K562 (cell line): ENCODE data around the gene EML1. TPM values are rescaled to one million over a fixed set of nuclear protein-coding genes. Genes with fewer than 3 reads are reported as not detected.

ENCODE experiments used
- ATAC-seq: fragments of 200-7000 bp; cut with Tn5 transposase; 3 replicates; pipeline ENCODE4 v1.9.1; 2020; ENCODE audit warnings: moderate library complexity
- BruUV-seq: library from RNA; stranded (reverse); fragments of 400-500 nt; replicated peaks from 2 replicates; lab custom pipeline; 2021; lab: Mats Ljungman, UMichigan
- CTCF ChIA-PET: fragments of 300-600 bp; formaldehyde crosslinking; extraction: SDS; loops from one replicate; lab custom pipeline; 2021; ENCODE audit warnings: low intra/inter-chr PET ratio; lab: Yijun Ruan, JAX
- POLR2A ChIA-PET: fragments of 300-600, 350-650 bp; sonication (Branson Sonifier 250); formaldehyde crosslinking; extraction: SDS; loops from one replicate; lab custom pipeline; 2021; ENCODE audit warnings: antibody characterized with exemption, inconsistent platforms; lab: Yijun Ruan, JAX
- DNase-seq, 4 experiments: peaks; one replicate each; pipeline versions ENCODE4 v3.0.0 to v3.0.0-alpha.2; 2011 to 2018; ENCODE audit warnings: low spot score in 3 of 4, mixed read lengths in 3 of 4; ENCODE audit errors: extremely low read depth in 1 of 4
- FAIRE-seq: peaks from 2 replicates; lab custom pipeline; 2011; peaks lifted over from hg19 to GRCh38; lab: Jason Lieb, UNC
- H2AFZ ChIP-seq: 2 replicates; pipeline ENCODE4 v1.6.0; 2011; ENCODE audit warnings: low read depth, low read length, control low read depth, inconsistent platforms
- H3K27ac ChIP-seq: fragments of 200-600 bp; 3 replicates; pipeline ENCODE4 v1.8.0; 2011; ENCODE audit warnings: low read depth, mild to moderate bottlenecking, control low read depth, inconsistent platforms, low read length, moderate library complexity, mixed read lengths; ENCODE audit errors: extremely low read depth
- H3K27me3 ChIP-seq, 2 experiments: fragments of 300-600 bp in 1 of 2; 2 replicates in 1 of 2; 3 replicates in 1 of 2; pipeline versions ENCODE4 v1.6.0 to v1.8.0; 2011; ENCODE audit warnings: inconsistent platforms in 2 of 2, low read length in 2 of 2, mild to moderate bottlenecking in 1 of 2, mixed read lengths in 1 of 2, moderate library complexity in 1 of 2; ENCODE audit not compliant: control insufficient read depth in 2 of 2, insufficient read depth in 2 of 2
- H3K36me3 ChIP-seq: fragments of 300-600 bp; 3 replicates; pipeline ENCODE4 v1.8.0; 2011; ENCODE audit warnings: mild to moderate bottlenecking, low read length, inconsistent platforms; ENCODE audit not compliant: control insufficient read depth, insufficient read depth
- H3K4me1 ChIP-seq, 2 experiments: fragments of 200-600 bp in 1 of 2; replicated peaks in 1 of 2; 2 replicates in 1 of 2; 3 replicates in 1 of 2; pipeline versions ENCODE4 v1.5.1 to v1.8.0; 2011; ENCODE audit warnings: inconsistent platforms in 2 of 2, low read length in 2 of 2, mild to moderate bottlenecking in 1 of 2, mixed read lengths in 1 of 2, moderate library complexity in 1 of 2; ENCODE audit not compliant: control insufficient read depth in 2 of 2, insufficient read depth in 2 of 2
- H3K4me2 ChIP-seq: 2 replicates; pipeline ENCODE4 v1.6.1; 2011; ENCODE audit warnings: low read length, control low read depth, inconsistent platforms, mixed read lengths; ENCODE audit not compliant: insufficient read depth
- H3K4me3 ChIP-seq: fragments of 200-600 bp; sonication (generic), shearing (Covaris generic); 2 replicates; pipeline ENCODE4 v1.5.1; 2016; ENCODE audit warnings: control low read depth, inconsistent platforms
- H3K79me2 ChIP-seq: fragments of 200-600 bp; 3 replicates; pipeline ENCODE4 v1.8.0; 2011; ENCODE audit warnings: low read length, inconsistent platforms; ENCODE audit not compliant: control insufficient read depth, insufficient read depth
- H3K9ac ChIP-seq, 2 experiments: 2 replicates each; pipeline versions ENCODE4 v1.6.0 to v1.6.1; 2011; ENCODE audit warnings: low read depth in 2 of 2, low read length in 2 of 2, control low read depth in 1 of 2, inconsistent platforms in 1 of 2, mild to moderate bottlenecking in 1 of 2, mixed read lengths in 1 of 2; ENCODE audit not compliant: insufficient read depth in 1 of 2
- H3K9me1 ChIP-seq: one replicate; pipeline ENCODE4 v1.6.0; 2011; ENCODE audit warnings: inconsistent platforms, mild to moderate bottlenecking, low read length, moderate library complexity; ENCODE audit not compliant: control insufficient read depth, insufficient read depth
- H3K9me3 ChIP-seq: replicated peaks from 2 replicates; pipeline ENCODE4 v1.5.1; 2011; ENCODE audit warnings: low read depth, low read length, inconsistent platforms; ENCODE audit not compliant: control insufficient read depth, insufficient read depth
- H4K20me1 ChIP-seq: replicated peaks from 2 replicates; pipeline ENCODE4 v1.6.1; 2011; ENCODE audit warnings: low read length, inconsistent platforms, mixed read lengths; ENCODE audit not compliant: control insufficient read depth, insufficient read depth
- BMI1 ChIP-seq: fragments of 150-350 bp; IDR thresholded peaks from 2 replicates; pipeline ENCODE4 v1.6.1; 2014; ENCODE audit warnings: low read length
- CBX5 ChIP-seq: IDR thresholded peaks from 2 replicates; pipeline ENCODE4 v1.6.1; 2014; ENCODE audit warnings: low read depth, borderline replicate concordance
- CREB1 ChIP-seq, 2 experiments: sonication (generic) in 1 of 2; formaldehyde crosslinking in 1 of 2; IDR thresholded peaks; 2 replicates each; pipeline versions ENCODE4 v1.6.1 to v1.8.0; 2012 to 2022; ENCODE audit warnings: inconsistent platforms in 1 of 2, mild to moderate bottlenecking in 1 of 2, missing genetic modification reagents in 1 of 2, moderate library complexity in 1 of 2
- ELF4 ChIP-seq: fragments of 450-650 bp; formaldehyde crosslinking; IDR thresholded peaks from 2 replicates; pipeline ENCODE4 v1.4.0; 2022; ENCODE audit warnings: missing genetic modification characterization
- EP300 ChIP-seq: IDR thresholded peaks from 2 replicates; pipeline ENCODE4 v1.6.1; 2012; ENCODE audit warnings: low read length, improper control_type of control experiment
- HNRNPL ChIP-seq: fragments of 200-400 bp; formaldehyde crosslinking; IDR thresholded peaks from 2 replicates; pipeline ENCODE4 v1.6.1; 2017; ENCODE audit warnings: low read depth, mild to moderate bottlenecking, low read length
- HNRNPLL ChIP-seq: fragments of 200-400 bp; formaldehyde crosslinking; IDR thresholded peaks from 2 replicates; pipeline ENCODE4 v1.6.1; 2017; ENCODE audit warnings: low read length, low read depth, mild to moderate bottlenecking; ENCODE audit not compliant: poor library complexity, severe bottlenecking
- IRF9 ChIP-seq: fragments of 450-650 bp; IDR thresholded peaks from 2 replicates; pipeline ENCODE4 v1.6.1; 2016; ENCODE audit warnings: missing biosample characterization, missing genetic modification characterization
- MAFG ChIP-seq: fragments of 450-650 bp; conservative IDR thresholded peaks from 2 replicates; pipeline ENCODE4 v1.6.1; 2016; ENCODE audit warnings: missing genetic modification characterization, missing compliant biosample characterization
- MAFK ChIP-seq: IDR thresholded peaks from 2 replicates; pipeline ENCODE4 v1.6.1; 2011; ENCODE audit warnings: low read length, improper control_type of control experiment
- SMARCC2 ChIP-seq: fragments of 450-650 bp; IDR thresholded peaks from 2 replicates; pipeline ENCODE4 v1.6.1; 2017; ENCODE audit warnings: antibody characterized with exemption, moderate library complexity, mild to moderate bottlenecking, low read depth
- TCFL5 ChIP-seq: fragments of 250-450 bp; sonication (Bioruptor Pico); conservative IDR thresholded peaks from 2 replicates; pipeline ENCODE4 v1.6.1; 2021; ENCODE audit warnings: mild to moderate bottlenecking, moderate library complexity, matching md5 sums
- ZBTB8A ChIP-seq: fragments of 450-650 bp; IDR thresholded peaks from 2 replicates; pipeline ENCODE4 v1.6.1; 2018; ENCODE audit warnings: mild to moderate bottlenecking, moderate library complexity; ENCODE audit not compliant: partially characterized antibody
- WGBS: fragments of 100-300 bp; shearing (Covaris generic); methylation state at CpG from one replicate; pipeline ENCODE4 v1.1.6; 2016; ENCODE audit warnings: low coverage, mixed read lengths; ENCODE audit not compliant: insufficient coverage; ENCODE audit errors: missing lambda C conversion rate; 5-methylcytosine and 5-hydroxymethylcytosine counted together
- in situ Hi-C: fragments of 300-500 bp; cut with MboI; formaldehyde crosslinking; loops from 4 replicates; pipeline ENCODE4 v1.15.0; 2018; ENCODE audit warnings: inconsistent platforms, mixed read lengths
- intact Hi-C: fragments of 100-400 bp; cut with micrococcal nuclease; formaldehyde crosslinking; loops from 2 replicates; pipeline ENCODE4 v1.14.2; 2022
- polyA plus RNA-seq, 8 experiments: library from polyadenylated mRNA; depleted of rRNA in 4 of 8; stranded (reverse) in 5 of 8; unstranded in 3 of 8; fragments of >200 nt; fragmentation: Nextera tagmentation in 2 of 8; fragmentation: Illumina TruSeq in 1 of 8; extraction: Ambion mirVana in 2 of 8; extraction: Trizol in 1 of 8; gene quantifications; 2 replicates each; pipeline versions ENCODE4 v1.2.1 to v1.2.3, GENCODE V29; 2011 to 2014; ENCODE audit warnings: inconsistent platforms in 1 of 8, missing spikeins in 1 of 8
- total RNA-seq, 7 experiments: library from RNA; depleted of rRNA in 6 of 7; stranded (reverse); fragments of >200 nt in 6 of 7; fragmentation: Illumina TruSeq in 2 of 7; extraction: Trizol in 2 of 7; gene quantifications; 2 replicates each; pipeline versions ENCODE4 v1.2.1 to v1.2.3, GENCODE V29; 2011 to 2021; ENCODE audit warnings: low replicate concordance in 1 of 7
- TF ChIP-seq, protein P1 (sequence below): fragments of 450-650 bp; IDR thresholded peaks from 2 replicates; pipeline ENCODE4 v1.6.1; 2016
- TF ChIP-seq, protein P2 (sequence below): fragments of 250-450 bp; sonication (Bioruptor Pico); IDR thresholded peaks from 2 replicates; pipeline ENCODE4 v1.5.0; 2022; ENCODE audit warnings: mild to moderate bottlenecking

EML1 gene
- total and polyA plus RNA-seq, 9 of the 15 experiments (the other 6 are each of a cell fraction or from before 2014, with no cell fraction given), result 0.01 to 0.35 (median 0.07) TPM; not detected in 2

DNA sequence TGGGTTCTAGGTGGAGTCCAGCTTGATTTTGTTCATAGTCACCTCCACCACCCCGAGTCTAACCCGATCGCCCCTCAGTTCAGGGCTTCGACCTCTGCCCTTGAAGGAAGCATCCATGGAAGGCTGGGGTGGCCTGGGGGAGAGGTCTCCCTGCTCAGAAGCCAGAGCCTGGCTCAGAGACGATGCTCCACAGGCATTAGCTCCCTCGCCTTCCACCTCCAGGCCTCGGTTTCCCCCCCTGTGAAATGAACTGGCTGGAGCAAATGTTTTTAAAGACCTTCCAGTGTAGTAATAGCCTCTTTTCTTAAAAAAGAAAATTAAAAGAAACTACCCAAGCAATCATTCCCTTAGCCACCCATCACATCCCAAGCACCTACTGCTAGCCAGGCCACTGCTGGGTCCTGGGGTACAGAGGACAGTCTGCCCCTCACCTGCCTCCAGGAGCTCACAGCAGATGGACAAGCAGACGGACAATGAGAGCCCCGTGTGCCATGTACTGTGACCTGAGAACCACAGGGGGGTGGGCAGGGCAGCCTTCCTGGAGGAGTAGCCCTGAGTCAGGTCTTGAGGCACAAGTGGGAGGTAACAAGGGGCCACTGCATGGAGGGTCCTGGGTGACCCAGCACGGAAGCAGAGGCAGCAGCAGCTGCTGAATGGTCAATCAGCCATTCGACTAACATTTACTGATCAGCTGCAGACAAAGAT lies 42.3 kb upstream of the EML1 start:
- no peaks in the 10 kb centered on the region for H3K9me3 ChIP-seq
- no TSS peak for BruUV-seq
- H4K20me1 ChIP-seq, result no peaks in the 10 kb centered on the region; the same call in 1 of the 2 replicates
- TF ChIP-seq ZBTB8A, result no peak
- TF ChIP-seq ELF4 (CRISPR knock-in tag), result no peak
- no peak for TF ChIP-seq MAFG (tag)
- TF ChIP-seq EP300, result no peak
- TF ChIP-seq, protein P1, sequence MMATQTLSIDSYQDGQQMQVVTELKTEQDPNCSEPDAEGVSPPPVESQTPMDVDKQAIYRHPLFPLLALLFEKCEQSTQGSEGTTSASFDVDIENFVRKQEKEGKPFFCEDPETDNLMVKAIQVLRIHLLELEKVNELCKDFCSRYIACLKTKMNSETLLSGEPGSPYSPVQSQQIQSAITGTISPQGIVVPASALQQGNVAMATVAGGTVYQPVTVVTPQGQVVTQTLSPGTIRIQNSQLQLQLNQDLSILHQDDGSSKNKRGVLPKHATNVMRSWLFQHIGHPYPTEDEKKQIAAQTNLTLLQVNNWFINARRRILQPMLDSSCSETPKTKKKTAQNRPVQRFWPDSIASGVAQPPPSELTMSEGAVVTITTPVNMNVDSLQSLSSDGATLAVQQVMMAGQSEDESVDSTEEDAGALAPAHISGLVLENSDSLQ, result no peak
- no peak for TF ChIP-seq CREB1 (IDR thresholded peaks at IDR 0.05)
- no peak for TF ChIP-seq CREB1 (CRISPR knock-in tag; IDR thresholded peaks at IDR 0.05)
- no peak for TF ChIP-seq HNRNPLL
- TF ChIP-seq TCFL5 (CRISPR knock-in tag), result no peak
- TF ChIP-seq HNRNPL, result no peak
- TF ChIP-seq IRF9, result no peak
- TF ChIP-seq BMI1, result no peak
- TF ChIP-seq SMARCC2, result no peak
- TF ChIP-seq, protein P2, sequence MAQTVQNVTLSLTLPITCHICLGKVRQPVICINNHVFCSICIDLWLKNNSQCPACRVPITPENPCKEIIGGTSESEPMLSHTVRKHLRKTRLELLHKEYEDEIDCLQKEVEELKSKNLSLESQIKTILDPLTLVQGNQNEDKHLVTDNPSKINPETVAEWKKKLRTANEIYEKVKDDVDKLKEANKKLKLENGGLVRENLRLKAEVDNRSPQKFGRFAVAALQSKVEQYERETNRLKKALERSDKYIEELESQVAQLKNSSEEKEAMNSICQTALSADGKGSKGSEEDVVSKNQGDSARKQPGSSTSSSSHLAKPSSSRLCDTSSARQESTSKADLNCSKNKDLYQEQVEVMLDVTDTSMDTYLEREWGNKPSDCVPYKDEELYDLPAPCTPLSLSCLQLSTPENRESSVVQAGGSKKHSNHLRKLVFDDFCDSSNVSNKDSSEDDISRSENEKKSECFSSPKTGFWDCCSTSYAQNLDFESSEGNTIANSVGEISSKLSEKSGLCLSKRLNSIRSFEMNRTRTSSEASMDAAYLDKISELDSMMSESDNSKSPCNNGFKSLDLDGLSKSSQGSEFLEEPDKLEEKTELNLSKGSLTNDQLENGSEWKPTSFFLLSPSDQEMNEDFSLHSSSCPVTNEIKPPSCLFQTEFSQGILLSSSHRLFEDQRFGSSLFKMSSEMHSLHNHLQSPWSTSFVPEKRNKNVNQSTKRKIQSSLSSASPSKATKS (CRISPR knock-in tag), result no peak
- no peak for TF ChIP-seq MAFK
- TF ChIP-seq CBX5, result no peak
- H3K4me3 ChIP-seq, result no peak overlapping the region
- H3K27me3 ChIP-seq, result peaks cover 3 to 70% of the 10 kb centered on the region in 2 experiments; a peak in 4 of 5 replicates
- peaks cover 0 to 12% of the 10 kb centered on the region in 2 experiments; a peak in 2 of 5 replicates for H3K4me1 ChIP-seq
- no peaks in the 10 kb centered on the region for H3K36me3 ChIP-seq
- no peak overlapping the region for H3K9ac ChIP-seq
- no peak for ATAC-seq
- no peak for FAIRE-seq
- 0% methylated on average over 10 of the region's 11 CpGs for WGBS
- no peak overlapping the region for H3K4me2 ChIP-seq
- ChIA-PET CTCF (no interaction called here), POLR2A (interaction anchor here (0.7 kb wide), 1 partner anchor 304 kb away, joined by 3 read pairs; no protein-coding TSS in a partner anchor)
- no peak overlapping the region for H2AFZ ChIP-seq
- no peaks in the 10 kb centered on the region for H3K9me1 ChIP-seq
- H3K79me2 ChIP-seq, result no peaks in the 10 kb centered on the region
- DNase-seq, result no peak
- intact Hi-C loops (no loop called here), in situ Hi-C loops (no loop called here)
- H3K27ac ChIP-seq, result no peak overlapping the region
